Activated CD8-positive, alpha-beta T cell treated with anti-CD3 and anti-CD28 coated beads for 36 hours (primary cell): ENCODE data around the gene ARHGEF28. TPM values are rescaled to one million over a fixed set of nuclear protein-coding genes. Genes with fewer than 3 reads are reported as not detected.

Experiments
- ATAC-seq: fragments of 200-7000 bp; cut with Tn5 transposase; one replicate; pipeline ENCODE4 v1.10.0; 2021; ENCODE audit warnings: mild to moderate bottlenecking, moderate library complexity
- CTCF ChIA-PET: fragments of 350-600 bp; sonication (Branson Sonifier 250); formaldehyde crosslinking; loops from one replicate; lab custom pipeline; 2021; ENCODE audit warnings: antibody characterized with exemption; lab: Charles Lee
- POLR2A ChIA-PET: fragments of 350-600 bp; sonication (Branson Sonifier 250); formaldehyde crosslinking; loops from one replicate; lab custom pipeline; 2021; ENCODE audit warnings: antibody characterized with exemption; lab: Charles Lee
- DNase-seq: peaks from one replicate; pipeline ENCODE4 v3.0.0-alpha.2; 2020
- H3K27ac Mint-ChIP-seq: one replicate; pipeline ENCODE4 v1.8.0; 2021; ENCODE audit warnings: mild to moderate bottlenecking, mixed read lengths
- H3K27me3 Mint-ChIP-seq: one replicate; pipeline ENCODE4 v1.8.0; 2021; ENCODE audit warnings: mixed read lengths
- H3K36me3 Mint-ChIP-seq: one replicate; pipeline ENCODE4 v1.8.0; 2021; ENCODE audit warnings: low read depth, mixed read lengths
- H3K4me1 Mint-ChIP-seq: one replicate; pipeline ENCODE4 v1.8.0; 2021; ENCODE audit warnings: low read depth, mixed read lengths
- H3K4me3 Mint-ChIP-seq: one replicate; pipeline ENCODE4 v1.8.0; 2021; ENCODE audit warnings: mild to moderate bottlenecking, moderate library complexity, mixed read lengths
- H3K9me3 Mint-ChIP-seq: one replicate; pipeline ENCODE4 v1.8.0; 2021; ENCODE audit warnings: mixed read lengths
- intact Hi-C: fragments of 100-400 bp; cut with micrococcal nuclease; formaldehyde crosslinking; loops from one replicate; pipeline ENCODE4 v1.10.0; 2022
- total RNA-seq, 2 experiments: library from RNA; stranded (reverse); gene quantifications; one replicate each; pipeline ENCODE4 v1.2.3, GENCODE V29; 2021
- TF ChIP-seq, protein P1 (sequence below): fragments of 200-600 bp; IDR thresholded peaks from one replicate; pipeline ENCODE4 v1.8.0; 2022; ENCODE audit warnings: antibody characterized with exemption, mild to moderate bottlenecking

ARHGEF28 gene
- total RNA-seq, 2 experiments from 2014 or later: 0.05 TPM; not detected in 1

DNA sequence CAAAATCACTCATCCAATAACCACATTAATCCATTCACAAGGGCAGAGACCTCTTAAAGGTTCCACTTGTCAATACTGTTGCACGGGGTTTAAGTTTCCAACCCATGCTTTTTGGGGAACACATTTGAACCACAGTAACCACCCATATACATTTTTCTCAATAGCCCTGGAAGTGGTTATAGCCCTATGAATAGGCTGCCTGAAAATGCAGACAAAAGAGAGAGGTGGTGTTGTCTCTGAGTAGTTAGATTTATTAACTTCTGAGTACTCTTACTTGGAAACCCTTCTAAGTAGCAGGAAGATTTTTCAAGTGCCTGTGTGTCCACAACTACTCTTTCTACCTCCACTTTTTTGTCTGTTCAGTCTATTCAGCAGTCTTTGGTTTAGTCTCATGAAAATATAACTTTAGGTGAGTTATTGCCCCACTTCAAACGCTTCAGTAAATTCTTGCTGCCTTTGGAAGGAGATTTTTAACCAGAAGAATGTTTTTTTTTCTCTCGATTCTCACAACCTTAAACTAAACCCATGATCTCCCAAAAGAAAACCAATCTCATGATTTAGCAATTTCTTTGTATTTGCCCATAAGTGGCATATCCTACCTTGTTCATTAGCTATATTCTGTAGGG, 42.6 kb downstream of the ARHGEF28 start:
- H3K4me1 Mint-ChIP-seq: peaks cover 2% of the 10 kb centered on the region
- no peak overlapping the region for H3K27ac Mint-ChIP-seq
- TF ChIP-seq, protein P1, sequence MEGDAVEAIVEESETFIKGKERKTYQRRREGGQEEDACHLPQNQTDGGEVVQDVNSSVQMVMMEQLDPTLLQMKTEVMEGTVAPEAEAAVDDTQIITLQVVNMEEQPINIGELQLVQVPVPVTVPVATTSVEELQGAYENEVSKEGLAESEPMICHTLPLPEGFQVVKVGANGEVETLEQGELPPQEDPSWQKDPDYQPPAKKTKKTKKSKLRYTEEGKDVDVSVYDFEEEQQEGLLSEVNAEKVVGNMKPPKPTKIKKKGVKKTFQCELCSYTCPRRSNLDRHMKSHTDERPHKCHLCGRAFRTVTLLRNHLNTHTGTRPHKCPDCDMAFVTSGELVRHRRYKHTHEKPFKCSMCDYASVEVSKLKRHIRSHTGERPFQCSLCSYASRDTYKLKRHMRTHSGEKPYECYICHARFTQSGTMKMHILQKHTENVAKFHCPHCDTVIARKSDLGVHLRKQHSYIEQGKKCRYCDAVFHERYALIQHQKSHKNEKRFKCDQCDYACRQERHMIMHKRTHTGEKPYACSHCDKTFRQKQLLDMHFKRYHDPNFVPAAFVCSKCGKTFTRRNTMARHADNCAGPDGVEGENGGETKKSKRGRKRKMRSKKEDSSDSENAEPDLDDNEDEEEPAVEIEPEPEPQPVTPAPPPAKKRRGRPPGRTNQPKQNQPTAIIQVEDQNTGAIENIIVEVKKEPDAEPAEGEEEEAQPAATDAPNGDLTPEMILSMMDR: no peak
- ATAC-seq (no peak), DNase-seq (no peak)
- no peak overlapping the region for H3K4me3 Mint-ChIP-seq
- ChIA-PET POLR2A (no interaction called here), CTCF (no interaction called here)
- peaks cover 11% of the 10 kb centered on the region for H3K27me3 Mint-ChIP-seq
- H3K9me3 Mint-ChIP-seq: no peaks in the 10 kb centered on the region
- intact Hi-C loops: no loop called here
- H3K36me3 Mint-ChIP-seq: no peaks in the 10 kb centered on the region

GRCh38 chr5:73670731-73671130, 44.7 kb downstream of the ARHGEF28 start:
- peaks cover 6% of the 10 kb centered on the region for H3K27me3 Mint-ChIP-seq
- TF ChIP-seq, protein P1: no peak
- H3K4me1 Mint-ChIP-seq: peaks cover 2% of the 10 kb centered on the region
- H3K4me3 Mint-ChIP-seq: no peak overlapping the region
- CTCF ChIA-PET: no interaction called here
- H3K27ac Mint-ChIP-seq: no peak overlapping the region
- DNase-seq (no peak), ATAC-seq (no peak)
- no peaks in the 10 kb centered on the region for H3K9me3 Mint-ChIP-seq
- H3K36me3 Mint-ChIP-seq: no peaks in the 10 kb centered on the region
- intact Hi-C loops: no loop called here
- POLR2A ChIA-PET: interaction anchor here (0.6 kb wide), 1 partner anchor 20 kb away, joined by 3 read pairs; no protein-coding TSS in a partner anchor

DNA sequence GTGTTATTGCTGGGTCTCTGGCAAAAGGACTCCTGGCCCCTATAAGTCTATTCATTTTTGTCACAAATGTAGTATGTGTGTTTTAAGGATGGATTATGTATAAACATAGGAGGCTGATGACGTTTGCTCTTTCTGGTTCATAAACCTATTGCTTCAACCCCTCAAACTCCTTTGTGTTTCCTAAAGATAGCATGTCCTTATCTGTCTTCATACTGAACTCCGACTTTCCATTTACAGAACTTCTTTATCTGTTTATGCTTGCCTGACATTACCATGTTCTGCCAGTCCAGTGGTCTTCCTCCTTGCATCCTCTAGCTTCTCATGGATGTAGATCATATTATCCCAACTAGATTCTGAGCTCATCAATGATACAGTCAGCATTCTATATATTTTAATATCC, 46.1 kb downstream of the ARHGEF28 start:
- TF ChIP-seq, protein P1: no peak
- Mint-ChIP-seq H3K27me3 (peaks cover 7% of the 10 kb centered on the region), H3K4me1 (no peaks in the 10 kb centered on the region), H3K27ac (no peak overlapping the region), H3K4me3 (no peak overlapping the region), H3K36me3 (no peaks in the 10 kb centered on the region), H3K9me3 (no peaks in the 10 kb centered on the region)
- ATAC-seq (no peak), DNase-seq (no peak)
- CTCF ChIA-PET: interaction anchor here (1.5 kb wide), 1 partner anchor 121 kb away, joined by 4 read pairs; no protein-coding TSS in a partner anchor
- intact Hi-C loops: no loop called here
- POLR2A ChIA-PET: no interaction called here

GRCh38 chr5:73673161-73673591, 47.2 kb downstream of the ARHGEF28 start:
- no peaks in the 10 kb centered on the region for H3K36me3 Mint-ChIP-seq
- H3K4me1 Mint-ChIP-seq: no peaks in the 10 kb centered on the region
- intact Hi-C loops: no loop called here
- H3K27me3 Mint-ChIP-seq: peaks cover 1% of the 10 kb centered on the region
- H3K4me3 Mint-ChIP-seq: no peak overlapping the region
- ChIA-PET CTCF (interaction anchor here (1.5 kb wide), 1 partner anchor 120 kb away, joined by 4 read pairs; no protein-coding TSS in a partner anchor), POLR2A (no interaction called here)
- ATAC-seq (no peak), DNase-seq (no peak)
- H3K27ac Mint-ChIP-seq: no peak overlapping the region
- TF ChIP-seq, protein P1: no peak
- H3K9me3 Mint-ChIP-seq: no peaks in the 10 kb centered on the region

DNA sequence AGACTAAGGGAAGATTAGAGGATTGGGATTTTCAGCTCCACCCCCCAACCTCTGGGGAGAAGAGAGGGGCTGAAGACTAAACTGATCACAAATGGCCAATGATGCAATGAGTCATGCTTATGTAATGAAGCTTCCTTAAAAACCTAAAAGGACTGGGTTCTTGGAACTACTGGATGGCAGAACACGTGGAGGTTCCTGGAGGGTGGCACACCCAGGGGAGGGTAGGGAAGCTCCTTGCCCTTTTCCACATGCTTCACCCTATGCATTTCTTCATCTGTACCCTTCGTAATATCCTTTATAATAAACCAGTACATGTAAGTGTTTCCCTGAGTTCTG, 48.6 kb downstream of the ARHGEF28 start:
- no peaks in the 10 kb centered on the region for H3K4me1 Mint-ChIP-seq
- intact Hi-C loops: no loop called here
- TF ChIP-seq, protein P1: no peak
- DNase-seq: no peak
- no peak for ATAC-seq
- H3K27me3 Mint-ChIP-seq: peaks cover 1% of the 10 kb centered on the region
- no peak overlapping the region for H3K27ac Mint-ChIP-seq
- no peaks in the 10 kb centered on the region for H3K36me3 Mint-ChIP-seq
- ChIA-PET CTCF (interaction anchor here (1.6 kb wide), 1 partner anchor 118 kb away, joined by 3 read pairs; no protein-coding TSS in a partner anchor), POLR2A (no interaction called here)
- no peak overlapping the region for H3K4me3 Mint-ChIP-seq
- no peaks in the 10 kb centered on the region for H3K9me3 Mint-ChIP-seq
